Measurements from ENCODE around the gene LRRC8E. TPM values are rescaled to one million over a fixed set of nuclear protein-coding genes. Genes with fewer than 3 reads are reported as not detected.
A peak's percentile ranks its signal among the peaks of the same experiment; 100 is the strongest.

Gene LRRC8E
- total RNA-seq, 1 donor from 2014 or later, result not detected

- CTCF ChIA-PET, result interaction anchor here (0.5 kb wide), 1 partner anchor 350 kb away, joined by 3 read pairs; no protein-coding TSS in a partner anchor
Observed at GRCh38 chr19:7913652-7914051, 25.3 kb downstream of the LRRC8E start.

GRCh38 chr19:7914099-7914498 lies 25.8 kb downstream of the LRRC8E start:
- POLR2A ChIA-PET, result interaction anchor here (1.0 kb wide), 1 partner anchor 10 kb away, joined by 3 read pairs; the partner anchor contains the start of gene MAP2K7
- no peak overlapping the region for H3K27ac Mint-ChIP-seq
- intact Hi-C loops (cut with micrococcal nuclease), result no loop called here

More at GRCh38 chr19:7913652-7914051, 25.3 kb downstream of the LRRC8E start:
- no peak for TF ChIP-seq CTCF (IDR thresholded peaks at IDR 0.05)
- H3K27me3 Mint-ChIP-seq, result peaks cover 18% of the 10 kb centered on the region
- no peak overlapping the region for H3K4me3 Mint-ChIP-seq
- intact Hi-C loops (cut with micrococcal nuclease), result no loop called here
- H3K36me3 Mint-ChIP-seq (ENCODE audit: low read depth), result peaks cover 31% of the 10 kb centered on the region
- ATAC-seq (ENCODE audit: low read depth) (no peak), DNase-seq (no peak)
- H3K4me1 Mint-ChIP-seq, result peaks cover 22% of the 10 kb centered on the region
- POLR2A ChIA-PET, result no interaction called here
- no peaks in the 10 kb centered on the region for H3K9me3 Mint-ChIP-seq
- H3K27ac Mint-ChIP-seq, result no peak overlapping the region

GRCh38 chr19:7914598-7915045 lies 26.3 kb downstream of the LRRC8E start, which contains the start of gene TGFBR3L:
TSS of gene TGFBR3L (plus strand) at chr19:7914830.
- TF ChIP-seq CTCF (IDR thresholded peaks at IDR 0.05), result no peak
- Mint-ChIP-seq H3K4me1 (peaks cover 25% of the 10 kb centered on the region), H3K9me3 (no peaks in the 10 kb centered on the region), H3K27me3 (peaks cover 18% of the 10 kb centered on the region), H3K4me3 (peak within 1 kb of the TSS; percentile 28), H3K36me3 (ENCODE audit: low read depth) (peaks cover 31% of the 10 kb centered on the region), H3K27ac (no peak within 1 kb of the TSS)
- DNase-seq (no peak), ATAC-seq (ENCODE audit: low read depth) (no peak)
- ChIA-PET POLR2A (interaction anchor here (0.6 to 1.0 kb wide), 2 partner anchors 11 to 29 kb away, joined by 3 read pairs; partner anchors contain the start of gene MAP2K7), CTCF (interaction anchor here (1.0 kb wide), 1 partner anchor 346 kb away, joined by 3 read pairs; no protein-coding TSS in a partner anchor)
- intact Hi-C loops (cut with micrococcal nuclease), result no loop called here

More at GRCh38 chr19:7914099-7914498, 25.8 kb downstream of the LRRC8E start:
- ATAC-seq (ENCODE audit: low read depth) (no peak), DNase-seq (no peak)
- TF ChIP-seq CTCF (IDR thresholded peaks at IDR 0.05), result no peak
- H3K27me3 Mint-ChIP-seq, result peaks cover 18% of the 10 kb centered on the region
- peaks cover 31% of the 10 kb centered on the region for H3K36me3 Mint-ChIP-seq (ENCODE audit: low read depth)
- CTCF ChIA-PET, result interaction anchor here (1.0 kb wide), 1 partner anchor 346 kb away, joined by 3 read pairs; no protein-coding TSS in a partner anchor
- peaks cover 22% of the 10 kb centered on the region for H3K4me1 Mint-ChIP-seq
- no peaks in the 10 kb centered on the region for H3K9me3 Mint-ChIP-seq
- H3K4me3 Mint-ChIP-seq, result no peak overlapping the region

- CTCF ChIA-PET, result interaction anchor here (1.3 kb wide), 1 partner anchor 12 kb away, joined by 4 read pairs; the partner anchor contains the start of gene MAP2K7
- intact Hi-C loops (cut with micrococcal nuclease), result no loop called here
- no peak for DNase-seq
Observed at GRCh38 chr19:7915250-7916102, 27.2 kb downstream of the LRRC8E start.

More at GRCh38 chr19:7915250-7916102, 27.2 kb downstream of the LRRC8E start:
- H3K27me3 Mint-ChIP-seq, result peaks cover 18% of the 10 kb centered on the region
- ATAC-seq (ENCODE audit: low read depth), result no peak
- no peak overlapping the region for H3K27ac Mint-ChIP-seq
- POLR2A ChIA-PET, result interaction anchor here (0.6 kb wide), 2 partner anchors 28 to 227 kb away, joined by 3 to 4 read pairs; no protein-coding TSS in a partner anchor
- peak overlapping the region; percentile 28 for H3K4me3 Mint-ChIP-seq
- peaks cover 25% of the 10 kb centered on the region for H3K36me3 Mint-ChIP-seq (ENCODE audit: low read depth)
- no peak for TF ChIP-seq CTCF (IDR thresholded peaks at IDR 0.05)
- peaks cover 30% of the 10 kb centered on the region for H3K4me1 Mint-ChIP-seq
- no peaks in the 10 kb centered on the region for H3K9me3 Mint-ChIP-seq

Measured in activated B cell treated with CpG ODN at 0.5 μM for 24 hours (primary cell).